C1 segment of cervical spinal cord (tissue), 14 donors: Measurements from ENCODE around the gene DPP6.
A peak's percentile ranks its signal among the peaks of the same experiment; 100 is the strongest.

Experiments used
- DNase-seq, 14 donors: peaks; one replicate each; lab custom pipeline; 2025; lab: John Stamatoyannopoulos, UW

DPP6 gene

GRCh38 chr7:154336295-154336694 is 284.1 kb downstream of the DPP6 start:
- no peak for DNase-seq

GRCh38 chr7:154338701-154339506 is 286.7 kb downstream of the DPP6 start:
- DNase-seq: peak in 6 of 14 donors; percentile 5 to 38 (median 18)

- peak in 1 of 14 donors; percentile 6 for DNase-seq
These were observed 290.9 kb downstream of the DPP6 start for GRCh38 chr7:154342971-154343633.

- DNase-seq: no peak
These were observed 291.7 kb downstream of the DPP6 start for GRCh38 chr7:154343778-154344412.

DNA sequence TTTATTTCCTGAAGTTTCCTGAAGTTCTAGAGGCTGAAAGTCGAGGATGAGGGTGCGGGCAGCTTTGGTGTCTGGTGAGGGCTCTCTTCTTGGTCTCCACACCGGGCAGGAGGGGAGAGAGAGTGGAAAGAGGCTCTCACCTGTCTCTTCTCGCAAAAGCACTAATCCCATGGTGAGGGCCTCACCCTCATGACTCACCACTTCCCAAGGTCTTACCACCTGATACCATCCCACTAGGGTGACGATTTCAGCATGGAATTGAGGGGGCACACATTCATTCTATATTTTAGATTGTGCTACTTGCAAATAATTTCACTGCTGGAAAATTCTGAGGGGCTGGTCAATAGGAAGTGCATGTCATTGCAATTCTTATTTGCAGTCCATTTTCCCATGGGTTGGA is 292.9 kb downstream of the DPP6 start:
- no peak for DNase-seq

DNA sequence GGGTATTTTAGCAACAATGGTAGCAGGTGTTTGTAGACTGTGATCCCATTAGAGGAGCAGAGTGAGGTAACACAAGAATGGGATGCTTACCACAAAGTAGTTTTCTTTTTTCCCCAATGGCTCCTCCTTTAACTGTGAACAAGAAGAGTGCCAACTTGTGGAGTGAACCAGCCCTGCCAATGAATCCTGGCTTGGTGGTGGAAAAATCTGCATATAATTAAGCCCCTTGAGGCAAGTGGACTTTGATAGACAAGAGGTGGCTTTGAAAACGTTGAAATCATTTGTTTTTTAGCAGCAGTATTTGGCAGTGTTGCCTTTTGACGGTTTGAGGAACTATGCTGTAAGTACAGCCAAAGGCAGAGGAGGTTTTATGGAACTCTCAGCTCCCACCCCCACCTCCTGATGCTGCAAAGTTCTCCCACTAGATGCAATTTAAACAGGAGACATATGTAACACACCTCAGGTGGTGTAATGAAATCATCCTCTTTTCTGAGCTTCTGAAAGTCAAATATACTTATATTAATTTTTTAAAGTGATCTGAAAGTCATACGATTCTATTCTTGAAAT is 295.6 kb downstream of the DPP6 start:
- no peak for DNase-seq

- DNase-seq: no peak
These were observed 298.7 kb downstream of the DPP6 start for GRCh38 chr7:154350892-154351291.

DNA sequence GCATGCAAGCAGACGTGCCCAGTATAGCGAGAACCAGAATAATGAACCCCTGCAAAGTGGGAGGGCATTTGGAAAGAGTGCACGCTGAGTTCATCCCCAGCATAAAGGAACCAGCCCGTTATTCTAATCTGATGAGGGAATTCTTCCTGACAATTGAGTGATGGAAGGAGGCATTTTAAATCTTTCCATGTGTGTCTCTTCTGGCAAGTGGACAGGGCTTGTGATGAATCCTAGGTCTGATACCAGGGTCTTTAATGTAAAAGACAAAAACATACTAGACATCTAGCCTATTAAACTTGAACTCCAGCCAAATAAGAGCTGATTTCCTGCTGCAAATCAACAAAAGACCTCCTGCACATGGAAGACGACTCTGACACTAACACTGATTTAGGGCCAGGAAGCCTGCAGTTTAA is 301.2 kb downstream of the DPP6 start:
- no peak for DNase-seq

- DNase-seq: no peak
These were observed 312.0 kb downstream of the DPP6 start for GRCh38 chr7:154364170-154364569.

- DNase-seq: no peak
These were observed 319.2 kb downstream of the DPP6 start for GRCh38 chr7:154371424-154371823.

DNA sequence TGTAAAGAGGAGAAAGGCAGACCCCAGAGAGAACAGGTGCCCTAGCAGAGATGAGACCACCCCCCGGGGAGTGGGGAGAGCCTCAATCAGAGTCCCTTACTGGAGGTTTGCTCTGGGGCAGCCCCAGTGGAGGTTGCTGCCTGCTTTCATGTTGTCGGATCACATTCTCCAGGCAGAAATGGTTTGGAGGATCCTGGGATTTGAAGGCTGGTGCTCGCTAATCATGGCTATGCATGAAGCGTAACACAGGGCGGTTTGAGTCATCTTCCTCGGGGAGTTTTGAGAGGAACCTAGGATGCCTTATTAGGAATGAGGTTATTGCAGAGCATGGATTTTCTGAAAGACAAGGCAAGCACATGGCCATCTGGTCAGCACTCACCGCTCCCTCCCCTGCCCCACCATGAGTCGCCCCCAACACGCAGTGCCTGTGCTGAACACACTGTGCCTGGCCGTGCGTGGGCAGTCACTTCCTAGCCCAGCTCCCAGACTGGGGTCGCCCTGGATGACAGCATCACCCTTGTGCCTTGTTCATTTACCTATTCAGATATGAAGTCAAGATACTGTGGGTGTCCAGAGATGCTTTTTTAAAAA is 319.9 kb downstream of the DPP6 start:
- no peak for DNase-seq

GRCh38 chr7:154373956-154374355 is 321.8 kb downstream of the DPP6 start:
- no peak for DNase-seq

- peak in 2 of 14 donors; percentile 6 to 78 for DNase-seq
These were observed 323.8 kb downstream of the DPP6 start for GRCh38 chr7:154375956-154376355.

GRCh38 chr7:154380771-154381170 is 328.6 kb downstream of the DPP6 start:
- no peak for DNase-seq

- no peak for DNase-seq
These were observed 330.8 kb downstream of the DPP6 start for GRCh38 chr7:154383045-154383444.

- no peak for DNase-seq
These were observed 333.0 kb downstream of the DPP6 start for GRCh38 chr7:154385214-154385613.

DNA sequence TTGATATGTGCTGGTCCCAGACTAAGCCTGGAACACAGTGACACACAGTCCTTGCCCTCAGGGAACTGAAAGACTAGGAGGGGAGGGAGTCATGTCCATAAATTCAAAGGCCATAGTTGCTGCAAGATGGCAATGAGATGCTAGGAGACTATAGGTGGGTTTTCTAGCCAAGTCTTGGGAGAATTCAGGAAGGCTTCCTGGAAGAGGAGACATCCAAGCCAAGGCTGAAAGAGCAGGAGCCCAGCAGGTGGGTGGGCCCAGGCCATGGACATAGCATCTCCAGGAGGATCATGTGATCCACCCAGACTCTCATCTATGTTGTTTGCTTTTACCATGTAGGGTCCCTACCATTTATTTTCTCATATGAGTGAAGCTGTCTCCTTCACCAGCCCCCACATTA is 335.1 kb downstream of the DPP6 start:
- no peak for DNase-seq

- DNase-seq: no peak
These were observed 336.2 kb downstream of the DPP6 start for GRCh38 chr7:154388412-154388811.

DNA sequence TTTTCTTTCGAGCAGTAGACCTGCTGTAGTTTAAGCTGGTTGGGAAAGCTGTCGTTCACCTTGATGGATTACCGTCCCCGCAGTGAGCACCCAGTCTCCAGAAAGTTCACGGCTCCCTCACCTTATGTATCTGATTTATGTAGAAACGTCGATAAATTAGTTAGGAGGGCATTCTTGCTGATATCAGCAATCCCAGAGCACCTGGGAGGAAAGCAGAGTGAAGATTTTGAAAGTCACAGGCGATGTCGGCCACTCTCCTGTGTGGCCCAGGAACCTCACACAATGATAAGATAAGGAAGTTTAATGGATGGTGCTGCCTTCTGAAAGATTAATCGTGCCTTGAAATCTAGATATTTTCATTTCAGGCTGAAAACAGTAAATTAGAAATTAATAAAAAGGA is 336.8 kb downstream of the DPP6 start:
- no peak for DNase-seq

DNA sequence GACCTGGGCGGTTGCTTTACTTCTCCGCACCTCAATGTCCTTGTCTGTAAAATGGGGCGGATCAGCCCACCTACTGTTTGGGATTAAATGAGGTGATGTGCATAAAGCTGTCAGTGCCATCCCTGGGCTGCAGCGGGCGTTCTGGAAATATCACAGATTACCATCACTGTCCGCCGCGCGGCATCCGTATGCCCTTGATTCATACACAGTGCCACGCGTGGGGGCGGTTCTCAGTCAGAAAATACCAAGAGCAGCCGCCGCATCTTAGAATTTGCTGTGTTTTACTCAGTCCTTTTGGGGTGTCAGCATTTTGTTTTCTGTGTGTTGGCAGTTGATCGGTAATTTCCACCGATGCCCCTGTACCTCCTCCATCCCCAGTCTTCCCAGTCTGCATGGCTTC is 338.8 kb downstream of the DPP6 start:
- no peak for DNase-seq

DNA sequence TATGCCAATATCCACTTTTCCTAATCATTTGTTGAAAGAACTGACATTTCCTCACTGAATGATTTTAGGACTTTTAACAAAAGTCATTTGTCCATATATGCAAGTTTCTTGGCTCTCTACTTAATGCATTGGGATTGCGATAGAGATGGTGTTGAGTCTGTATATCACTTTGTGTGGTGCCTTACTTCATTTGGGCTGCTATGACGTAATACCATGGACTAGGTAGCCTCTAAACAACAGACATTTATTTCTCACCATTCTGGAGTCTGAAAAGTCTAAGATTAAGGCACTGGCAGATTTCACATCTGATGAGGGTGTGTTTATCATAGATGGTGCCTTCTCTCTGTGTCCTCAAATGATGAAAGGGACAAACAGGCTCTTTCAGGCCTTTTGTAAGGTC is 342.6 kb downstream of the DPP6 start:
- no peak for DNase-seq

DNA sequence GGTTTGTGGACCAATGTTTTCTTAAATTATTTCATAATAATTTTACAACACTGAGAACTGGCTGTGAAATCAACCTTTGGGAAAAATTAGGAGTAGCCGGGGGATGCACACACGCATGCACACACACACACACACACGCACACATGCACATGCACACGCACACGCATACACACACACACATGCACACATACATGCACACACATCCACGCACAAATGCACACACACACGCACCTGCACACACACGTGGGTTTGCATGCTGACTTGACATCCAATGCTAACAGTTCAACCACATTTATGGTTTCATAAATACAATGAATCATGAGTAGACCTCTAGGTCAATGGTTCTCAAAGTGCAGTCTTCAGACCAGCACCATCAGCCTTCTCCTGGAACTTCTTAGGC is 354.1 kb downstream of the DPP6 start:
- no peak for DNase-seq
